CD8-positive, alpha-beta memory T cell (primary cell): ENCODE measurements around the gene HSPA4. TPM values are rescaled to one million over a fixed set of nuclear protein-coding genes. Genes with fewer than 3 reads are reported as not detected.
"Not testable (repeated sequence)": the region's sequence is repeated elsewhere in the genome, so short reads cannot be mapped to it uniquely, and the experiment has no call there.

Experiments
- CTCF ChIA-PET: fragments of 350-600 bp; sonication (Branson Sonifier 250); formaldehyde crosslinking; loops from one replicate; lab custom pipeline; 2021; ENCODE audit warnings: antibody characterized with exemption; lab: Charles Lee
- POLR2A ChIA-PET: fragments of 350-600 bp; sonication (Branson Sonifier 250); formaldehyde crosslinking; loops from one replicate; lab custom pipeline; 2021; ENCODE audit warnings: antibody characterized with exemption; lab: Charles Lee
- DNase-seq, 5 donors: peaks; one replicate each; pipeline versions ENCODE4 v3.0.0 to v3.0.0-alpha.2; 2020 to 2022; ENCODE audit warnings: mixed read lengths in 1 of 5
- H3K27ac ChIP-seq: one replicate; pipeline ENCODE4 v1.7.0; 2013; ENCODE audit warnings: low read depth, mild to moderate bottlenecking, low read length, moderate library complexity
- H3K27me3 ChIP-seq: 2 replicates; pipeline ENCODE4 v1.7.0; 2013; ENCODE audit warnings: low read length, mild to moderate bottlenecking; ENCODE audit not compliant: insufficient read depth, poor library complexity, severe bottlenecking
- H3K36me3 ChIP-seq: 2 replicates; pipeline ENCODE4 v1.7.0; 2013; ENCODE audit warnings: mild to moderate bottlenecking, low read length, moderate library complexity; ENCODE audit not compliant: insufficient read depth
- H3K4me1 ChIP-seq: 2 replicates; pipeline ENCODE4 v1.7.0; 2013; ENCODE audit warnings: mild to moderate bottlenecking, low read length, moderate library complexity; ENCODE audit not compliant: insufficient read depth
- H3K4me3 ChIP-seq: 2 replicates; pipeline ENCODE4 v1.7.0; 2013; ENCODE audit warnings: mild to moderate bottlenecking, low read length
- H3K9me3 ChIP-seq: 2 replicates; pipeline ENCODE4 v1.7.0; 2013; ENCODE audit warnings: mild to moderate bottlenecking, low read length
- H3K27ac Mint-ChIP-seq, 8 donors: one replicate each; pipeline ENCODE4 v1.8.0; 2020 to 2021; ENCODE audit warnings: mixed read lengths in 8 of 8, mild to moderate bottlenecking in 6 of 8, inconsistent platforms in 3 of 8, moderate library complexity in 3 of 8
- H3K27me3 Mint-ChIP-seq, 2 donors: one replicate each; pipeline ENCODE4 v1.8.0; 2020 to 2021; ENCODE audit warnings: mixed read lengths in 2 of 2, mild to moderate bottlenecking in 1 of 2, moderate library complexity in 1 of 2
- H3K36me3 Mint-ChIP-seq, 3 donors: one replicate each; pipeline ENCODE4 v1.8.0; 2020 to 2021; ENCODE audit warnings: mixed read lengths in 3 of 3, inconsistent platforms in 1 of 3, mild to moderate bottlenecking in 1 of 3
- H3K4me1 Mint-ChIP-seq, 3 donors: one replicate each; pipeline ENCODE4 v1.8.0; 2020 to 2021; ENCODE audit warnings: mixed read lengths in 3 of 3, inconsistent platforms in 1 of 3, mild to moderate bottlenecking in 1 of 3
- H3K4me3 Mint-ChIP-seq, 7 donors: one replicate each; pipeline ENCODE4 v1.8.0; 2020 to 2021; ENCODE audit warnings: mixed read lengths in 7 of 7, mild to moderate bottlenecking in 6 of 7, moderate library complexity in 4 of 7, inconsistent platforms in 2 of 7
- H3K9me3 Mint-ChIP-seq, 5 donors: one replicate each; pipeline ENCODE4 v1.8.0; 2020 to 2022; ENCODE audit warnings: mixed read lengths in 5 of 5, mild to moderate bottlenecking in 3 of 5, moderate library complexity in 2 of 5, inconsistent platforms in 1 of 5
- polyA plus RNA-seq: library from polyadenylated mRNA; unstranded; fragments of 300-500 nt; fragmentation: Illumina TruSeq; gene quantifications from one replicate; pipeline ENCODE4 v1.2.3, GENCODE V29; 2021
- total RNA-seq, 2 experiments: library from RNA; stranded (reverse); gene quantifications; one replicate each; pipeline ENCODE4 v1.2.3, GENCODE V29; 2021

The HSPA4 gene
- total and polyA plus RNA-seq, 3 experiments from 2014 or later, result 39.8 to 244 (median 236) TPM

DNA sequence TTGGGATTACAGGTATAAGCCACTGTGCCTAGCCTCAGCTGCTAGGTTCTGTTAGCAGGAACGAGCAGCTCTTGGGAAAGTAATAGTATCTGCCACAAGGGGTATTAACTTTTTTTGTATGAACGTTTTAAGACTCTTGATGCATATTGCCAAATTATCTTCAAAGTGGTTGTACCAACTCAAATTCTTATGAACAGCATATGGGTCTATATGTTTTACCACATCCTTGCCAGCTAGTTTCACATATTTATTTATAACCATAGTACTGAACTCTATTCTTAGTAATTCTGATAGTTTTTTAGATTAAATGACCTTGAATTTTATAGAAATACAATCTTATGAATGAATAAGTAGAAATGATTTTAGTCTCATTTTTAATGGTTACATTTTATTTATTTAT, 80.9 kb downstream of the HSPA4 start:
- H3K27me3 Mint-ChIP-seq, result peaks cover 0 to 4% of the 10 kb centered on the region in 2 donors
- H3K36me3 Mint-ChIP-seq, result no peaks in the 10 kb centered on the region
- H3K4me1 Mint-ChIP-seq, result no peaks in the 10 kb centered on the region
- H3K9me3 ChIP-seq, result no peaks in the 10 kb centered on the region
- H3K27ac ChIP-seq, result no peak overlapping the region
- no peaks in the 10 kb centered on the region for H3K4me1 ChIP-seq
- ChIA-PET CTCF (no interaction called here), POLR2A (no interaction called here)
- H3K27me3 ChIP-seq, result no peaks in the 10 kb centered on the region
- no peak overlapping the region for H3K4me3 ChIP-seq
- no peak overlapping the region for H3K4me3 Mint-ChIP-seq
- peaks cover 0 to 6% (median under 1%) of the 10 kb centered on the region in 5 donors for H3K9me3 Mint-ChIP-seq
- H3K36me3 ChIP-seq, result no peaks in the 10 kb centered on the region
- DNase-seq, result no peak
- no peak overlapping the region for H3K27ac Mint-ChIP-seq

DNA sequence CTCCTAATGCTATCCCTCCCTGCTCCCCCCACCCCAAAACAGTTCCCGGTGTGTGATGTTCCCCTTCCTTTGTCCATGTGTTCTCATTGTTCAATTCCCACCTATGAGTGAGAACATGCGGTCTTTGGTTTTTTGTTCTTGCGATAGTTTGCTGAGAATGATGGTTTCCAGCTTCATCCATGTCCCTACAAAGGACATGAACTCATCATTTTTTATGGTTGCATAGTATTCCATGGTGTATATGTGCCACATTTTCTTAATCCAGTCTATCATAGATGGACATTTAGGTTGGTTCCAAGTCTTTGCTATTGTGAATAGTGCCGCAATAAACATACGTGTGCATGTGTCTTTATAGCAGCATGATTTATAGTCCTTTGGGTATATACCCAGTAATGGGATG, 81.4 kb downstream of the HSPA4 start:
- H3K4me1 ChIP-seq, H3K27me3 Mint-ChIP-seq, POLR2A ChIA-PET, H3K27ac ChIP-seq, CTCF ChIA-PET, H3K4me3 ChIP-seq, H3K27ac Mint-ChIP-seq, H3K36me3 ChIP-seq, H3K4me3 Mint-ChIP-seq, DNase-seq, H3K9me3 Mint-ChIP-seq, H3K36me3 Mint-ChIP-seq, H3K9me3 ChIP-seq, H3K27me3 ChIP-seq, H3K4me1 Mint-ChIP-seq: not testable (repeated sequence)

DNA sequence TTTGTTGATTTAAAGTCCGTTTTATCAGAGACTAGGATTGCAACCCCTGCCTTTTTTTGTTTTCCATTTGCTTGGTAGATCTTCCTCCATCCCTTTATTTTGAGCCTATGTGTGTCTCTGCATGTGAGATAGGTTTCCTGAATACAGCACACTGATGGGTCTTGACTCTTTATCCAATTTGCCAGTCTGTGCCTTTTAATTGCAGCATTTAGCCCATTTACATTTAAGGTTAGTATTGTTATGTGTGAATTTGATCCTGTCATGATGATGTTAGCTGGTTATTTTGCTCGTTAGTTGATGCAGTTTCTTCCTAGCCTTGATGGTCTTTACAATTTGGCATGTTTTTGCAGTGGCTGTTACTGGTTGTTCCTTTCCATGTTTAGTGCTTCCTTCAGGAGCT, 85.1 kb downstream of the HSPA4 start:
- H3K36me3 ChIP-seq, CTCF ChIA-PET, H3K4me1 ChIP-seq, H3K4me1 Mint-ChIP-seq, H3K4me3 Mint-ChIP-seq, H3K9me3 Mint-ChIP-seq, H3K9me3 ChIP-seq, H3K36me3 Mint-ChIP-seq, H3K27me3 ChIP-seq, H3K27ac Mint-ChIP-seq, H3K27ac ChIP-seq, DNase-seq, H3K4me3 ChIP-seq: not testable (repeated sequence)
- POLR2A ChIA-PET, result interaction anchor here (0.7 kb wide), 1 partner anchor 111 kb away, joined by 7 read pairs; no protein-coding TSS in a partner anchor
- H3K27me3 Mint-ChIP-seq, result peaks cover 13 to 24% of the 10 kb centered on the region in 2 donors

DNA sequence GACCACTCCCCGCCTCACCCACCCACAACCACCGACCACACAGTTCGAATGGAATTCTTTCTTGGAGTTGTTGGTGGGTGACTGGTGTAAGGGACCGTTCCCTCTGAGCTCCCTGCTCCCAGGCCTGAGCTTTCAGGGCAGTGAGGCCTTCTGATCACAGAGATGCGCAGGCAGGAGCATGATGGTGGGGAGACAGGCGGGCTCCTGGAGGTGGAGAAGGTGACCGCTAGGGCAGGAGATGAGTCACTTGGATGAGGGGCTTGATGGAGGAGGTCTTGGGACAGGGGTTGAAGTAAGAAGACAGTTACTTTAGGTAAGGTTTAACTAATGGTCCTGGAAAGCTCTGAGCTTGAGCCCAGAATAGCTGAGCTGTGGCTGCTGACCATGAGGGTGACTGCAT, 88.5 kb downstream of the HSPA4 start:
- Histone ChIP-seq H3K27ac (no peak overlapping the region), H3K9me3 (no peaks in the 10 kb centered on the region), H3K4me1 (no peaks in the 10 kb centered on the region), H3K36me3 (no peaks in the 10 kb centered on the region), H3K4me3 (no peak overlapping the region), H3K27me3 (no peaks in the 10 kb centered on the region)
- H3K4me3 Mint-ChIP-seq, result no peak overlapping the region
- H3K27ac Mint-ChIP-seq, result peak overlapping the region in 1 of 8 donors; percentile 52
- ChIA-PET POLR2A (no interaction called here), CTCF (no interaction called here)
- peaks cover 0 to 7% (median 0%) of the 10 kb centered on the region in 5 donors for H3K9me3 Mint-ChIP-seq
- peaks cover 0 to 2% (median 0%) of the 10 kb centered on the region in 3 donors for H3K36me3 Mint-ChIP-seq
- no peak for DNase-seq
- H3K27me3 Mint-ChIP-seq, result peaks cover 16 to 36% of the 10 kb centered on the region in 2 donors
- no peaks in the 10 kb centered on the region for H3K4me1 Mint-ChIP-seq

DNA sequence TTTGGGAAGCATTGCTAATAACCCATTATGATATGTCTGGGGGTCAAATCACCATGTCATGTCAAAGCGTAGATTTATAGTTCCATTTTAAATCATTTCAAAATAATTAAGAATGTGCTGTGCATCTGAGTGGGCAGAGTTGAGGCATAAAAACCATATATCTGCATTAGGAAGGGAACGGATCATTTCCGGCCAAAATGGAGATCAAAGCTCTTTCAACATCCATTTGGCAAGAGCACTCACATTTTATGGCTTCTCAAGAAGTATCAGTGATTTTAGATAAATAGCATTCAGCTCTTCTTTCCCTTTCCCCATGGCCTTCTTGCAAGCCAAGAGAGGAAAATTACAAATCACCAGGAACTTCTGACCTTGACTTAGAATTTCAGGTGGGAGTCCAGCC, 89.9 kb downstream of the HSPA4 start:
- Histone ChIP-seq H3K27ac (no peak overlapping the region), H3K4me3 (no peak overlapping the region), H3K4me1 (no peaks in the 10 kb centered on the region), H3K27me3 (no peaks in the 10 kb centered on the region), H3K36me3 (no peaks in the 10 kb centered on the region), H3K9me3 (no peaks in the 10 kb centered on the region)
- no peaks in the 10 kb centered on the region for H3K4me1 Mint-ChIP-seq
- POLR2A ChIA-PET, result no interaction called here
- peaks cover 0 to 2% (median 0%) of the 10 kb centered on the region in 3 donors for H3K36me3 Mint-ChIP-seq
- H3K27me3 Mint-ChIP-seq, result peaks cover 16 to 36% of the 10 kb centered on the region in 2 donors
- no peak for DNase-seq
- CTCF ChIA-PET, result interaction anchor here (1.2 kb wide), 1 partner anchor 10 kb away, joined by 3 read pairs; no protein-coding TSS in a partner anchor
- no peak overlapping the region for H3K27ac Mint-ChIP-seq
- peaks cover 0 to 7% (median 0%) of the 10 kb centered on the region in 5 donors for H3K9me3 Mint-ChIP-seq
- no peak overlapping the region for H3K4me3 Mint-ChIP-seq

DNA sequence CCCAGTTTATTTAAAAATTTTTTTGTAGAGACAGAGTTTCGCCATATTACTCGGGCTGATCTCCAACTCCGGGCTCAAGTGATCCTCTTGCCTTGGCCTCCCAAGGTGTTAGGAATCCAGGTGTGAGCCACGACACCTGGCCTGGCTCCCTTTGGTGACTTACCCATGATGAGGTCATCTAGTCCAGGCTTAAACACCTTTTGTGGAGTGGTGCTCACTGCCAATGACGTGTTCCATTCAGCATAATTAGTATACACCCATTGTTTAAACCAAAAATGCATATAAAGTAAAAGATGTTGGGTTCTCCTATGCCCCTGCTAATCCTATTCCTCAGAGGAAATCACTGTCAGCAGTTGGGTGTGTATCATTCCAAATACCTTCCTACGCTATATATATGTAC, 91.0 kb downstream of the HSPA4 start:
- CTCF ChIA-PET, result interaction anchor here (1.2 kb wide), 1 partner anchor 9 kb away, joined by 3 read pairs; no protein-coding TSS in a partner anchor

DNA sequence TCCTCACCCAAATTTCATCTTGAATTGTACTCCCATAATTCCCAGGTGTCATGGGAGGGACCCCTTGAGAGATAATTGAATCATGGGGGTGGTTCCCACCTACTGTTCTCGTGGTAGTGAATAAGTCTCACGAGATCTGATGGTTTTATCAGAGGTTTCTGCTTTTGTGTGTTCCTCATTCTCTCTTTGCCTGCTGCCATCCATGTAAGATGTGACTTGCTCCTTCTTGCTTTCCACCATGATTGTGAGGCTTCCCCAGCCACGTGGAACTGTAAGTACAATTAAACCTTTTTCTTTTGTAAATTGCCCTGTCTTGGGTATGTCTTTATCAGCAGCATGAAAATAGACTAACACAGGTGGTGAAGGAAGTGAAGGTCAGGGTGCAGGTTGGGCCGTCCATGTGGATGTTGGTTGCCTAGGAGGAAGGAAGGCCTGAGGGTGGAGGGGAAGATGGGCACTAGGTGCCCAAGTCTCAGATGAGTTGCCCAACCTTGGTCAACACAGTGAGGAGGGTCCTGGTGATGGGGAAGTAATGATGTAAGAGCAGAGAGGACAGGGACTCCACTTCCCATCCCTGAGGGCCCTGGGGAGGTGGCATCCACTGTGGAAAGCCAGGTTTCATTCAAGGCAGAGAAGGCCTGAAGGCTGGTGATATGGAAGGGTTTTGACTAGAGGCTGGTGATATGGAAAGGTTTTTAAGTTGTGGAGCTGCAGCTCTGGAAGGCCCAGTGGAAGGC, 92.6 kb downstream of the HSPA4 start:
- peaks cover 9% of the 10 kb centered on the region for H3K4me1 ChIP-seq
- Mint-ChIP-seq H3K27ac (no peak overlapping the region), H3K4me1 (peaks cover 4 to 15% (median 13%) of the 10 kb centered on the region in 3 donors), H3K4me3 (no peak overlapping the region), H3K27me3 (peaks cover 13 to 31% of the 10 kb centered on the region in 2 donors), H3K36me3 (peaks cover 0 to 2% (median 0%) of the 10 kb centered on the region in 3 donors), H3K9me3 (peaks cover 0 to 3% (median 0%) of the 10 kb centered on the region in 5 donors)
- no peaks in the 10 kb centered on the region for H3K27me3 ChIP-seq
- H3K4me3 ChIP-seq, result no peak overlapping the region
- no peak for DNase-seq
- CTCF ChIA-PET, result no interaction called here
- H3K27ac ChIP-seq, result no peak overlapping the region
- POLR2A ChIA-PET, result no interaction called here
- no peaks in the 10 kb centered on the region for H3K36me3 ChIP-seq
- no peaks in the 10 kb centered on the region for H3K9me3 ChIP-seq

More for the DNA sequence above, 91.0 kb downstream of the HSPA4 start:
- no peaks in the 10 kb centered on the region for H3K36me3 ChIP-seq
- no peak for DNase-seq
- H3K27ac ChIP-seq, result no peak overlapping the region
- H3K4me3 ChIP-seq, result no peak overlapping the region
- peaks cover 3% of the 10 kb centered on the region for H3K4me1 ChIP-seq
- H3K27me3 ChIP-seq, result no peaks in the 10 kb centered on the region
- H3K27ac Mint-ChIP-seq, result no peak overlapping the region
- no peaks in the 10 kb centered on the region for H3K9me3 ChIP-seq
- POLR2A ChIA-PET, result no interaction called here
- H3K27me3 Mint-ChIP-seq, result peaks cover 16 to 36% of the 10 kb centered on the region in 2 donors
- peaks cover 0 to 2% (median 0%) of the 10 kb centered on the region in 3 donors for H3K36me3 Mint-ChIP-seq
- no peak overlapping the region for H3K4me3 Mint-ChIP-seq
- peaks cover 1 to 7% (median 2%) of the 10 kb centered on the region in 3 donors for H3K4me1 Mint-ChIP-seq
- peaks cover 0 to 6% (median 0%) of the 10 kb centered on the region in 5 donors for H3K9me3 Mint-ChIP-seq

DNA sequence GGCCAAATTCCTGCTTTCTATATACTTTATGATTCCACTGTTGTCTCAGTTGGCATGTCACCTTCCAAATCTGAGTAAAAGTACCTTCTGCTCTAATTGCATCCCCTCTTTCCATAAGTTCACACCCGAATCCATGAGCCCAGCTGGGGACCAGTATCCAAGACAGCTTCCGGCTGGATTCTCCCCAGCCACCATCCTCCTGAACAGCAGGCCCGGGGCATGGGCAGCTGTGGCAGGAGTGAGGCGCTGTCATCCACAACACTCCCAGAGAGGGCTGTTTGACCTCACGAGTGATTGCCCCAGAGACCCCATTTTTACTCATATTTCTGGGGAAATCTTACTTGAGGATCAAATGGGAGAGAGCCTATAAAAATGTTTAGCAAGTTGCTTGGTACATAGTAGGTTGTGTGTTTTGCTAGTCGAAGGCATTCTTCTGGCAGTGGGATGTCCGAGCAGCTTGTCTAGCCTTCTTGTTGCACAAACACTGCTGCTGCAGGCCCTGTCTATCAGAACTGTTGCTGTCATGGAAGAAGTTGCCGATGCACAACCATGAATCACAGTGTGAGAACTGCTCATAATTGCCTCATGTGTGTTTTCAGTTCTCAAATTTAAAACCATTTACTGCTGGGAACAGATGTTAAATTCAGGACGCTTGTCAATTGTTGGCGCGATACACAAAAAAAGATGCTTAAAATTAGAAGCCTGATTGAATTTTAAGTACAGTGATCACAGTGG, 93.8 kb downstream of the HSPA4 start:
- Histone ChIP-seq H3K27ac (no peak overlapping the region), H3K4me3 (no peak overlapping the region), H3K9me3 (no peaks in the 10 kb centered on the region), H3K27me3 (no peaks in the 10 kb centered on the region), H3K36me3 (no peaks in the 10 kb centered on the region), H3K4me1 (peaks cover 9% of the 10 kb centered on the region)
- no peak overlapping the region for H3K27ac Mint-ChIP-seq
- peaks cover 0 to 2% (median 0%) of the 10 kb centered on the region in 5 donors for H3K9me3 Mint-ChIP-seq
- H3K27me3 Mint-ChIP-seq, result peaks cover 8 to 22% of the 10 kb centered on the region in 2 donors
- ChIA-PET POLR2A (no interaction called here), CTCF (no interaction called here)
- DNase-seq, result no peak
- no peak overlapping the region for H3K4me3 Mint-ChIP-seq
- peaks cover 4 to 15% (median 13%) of the 10 kb centered on the region in 3 donors for H3K4me1 Mint-ChIP-seq
- peaks cover 0 to 2% (median 0%) of the 10 kb centered on the region in 3 donors for H3K36me3 Mint-ChIP-seq
